ENCODE data around the gene ACOXL.
"Not testable (repeated sequence)": the region's sequence is repeated elsewhere in the genome, so short reads cannot be mapped to it uniquely, and the experiment has no call there.

ACOXL gene

GRCh38 chr2:111041398-111042202 lies 309.2 kb downstream of the ACOXL start:
- H3K27me3 ChIP-seq (replicated peaks; ENCODE audit: control insufficient read depth, insufficient read depth, low read length), result peaks cover 55% of the 10 kb centered on the region
- no peak overlapping the region for H3K4me3 ChIP-seq (ENCODE audit: low read length)
- DNase-seq (ENCODE audit: low read depth), result no peak
- H3K9ac ChIP-seq (ENCODE audit: low read length), result no peak overlapping the region
- H3K9me3 ChIP-seq (ENCODE audit: control insufficient read depth, low read length), result peaks cover under 1% of the 10 kb centered on the region
- H3K36me3 ChIP-seq (ENCODE audit: control insufficient read depth, insufficient read depth, low read length, severe bottlenecking), result no peaks in the 10 kb centered on the region
- H3K4me1 ChIP-seq (ENCODE audit: control insufficient read depth, insufficient read depth, low read length), result no peaks in the 10 kb centered on the region

GRCh38 chr2:111042261-111042660 lies 309.9 kb downstream of the ACOXL start:
- no peak for DNase-seq (ENCODE audit: low read depth)
- H3K36me3 ChIP-seq (ENCODE audit: control insufficient read depth, insufficient read depth, low read length, severe bottlenecking), result no peaks in the 10 kb centered on the region
- no peak overlapping the region for H3K9ac ChIP-seq (ENCODE audit: low read length)
- H3K9me3 ChIP-seq (ENCODE audit: control insufficient read depth, low read length), result peaks cover 3% of the 10 kb centered on the region
- no peak overlapping the region for H3K4me3 ChIP-seq (ENCODE audit: low read length)
- no peaks in the 10 kb centered on the region for H3K4me1 ChIP-seq (ENCODE audit: control insufficient read depth, insufficient read depth, low read length)
- peaks cover 52% of the 10 kb centered on the region for H3K27me3 ChIP-seq (replicated peaks; ENCODE audit: control insufficient read depth, insufficient read depth, low read length)

GRCh38 chr2:111042772-111043771 lies 310.7 kb downstream of the ACOXL start:
- H3K9me3 ChIP-seq (ENCODE audit: control insufficient read depth, low read length), result peaks cover 4% of the 10 kb centered on the region
- no peak overlapping the region for H3K9ac ChIP-seq (ENCODE audit: low read length)
- H3K4me3 ChIP-seq (ENCODE audit: low read length), result no peak overlapping the region
- no peak for DNase-seq (ENCODE audit: low read depth)
- no peaks in the 10 kb centered on the region for H3K36me3 ChIP-seq (ENCODE audit: control insufficient read depth, insufficient read depth, low read length, severe bottlenecking)
- no peaks in the 10 kb centered on the region for H3K4me1 ChIP-seq (ENCODE audit: control insufficient read depth, insufficient read depth, low read length)
- H3K27me3 ChIP-seq (replicated peaks; ENCODE audit: control insufficient read depth, insufficient read depth, low read length), result peaks cover 49% of the 10 kb centered on the region

GRCh38 chr2:111044066-111044465 lies 311.7 kb downstream of the ACOXL start:
- DNase-seq (ENCODE audit: low read depth), result no peak
- H3K4me1 ChIP-seq (ENCODE audit: control insufficient read depth, insufficient read depth, low read length), result no peaks in the 10 kb centered on the region
- no peak overlapping the region for H3K9ac ChIP-seq (ENCODE audit: low read length)
- no peak overlapping the region for H3K4me3 ChIP-seq (ENCODE audit: low read length)
- peaks cover 50% of the 10 kb centered on the region for H3K27me3 ChIP-seq (replicated peaks; ENCODE audit: control insufficient read depth, insufficient read depth, low read length)
- H3K9me3 ChIP-seq (ENCODE audit: control insufficient read depth, low read length), result peaks cover 6% of the 10 kb centered on the region
- H3K36me3 ChIP-seq (ENCODE audit: control insufficient read depth, insufficient read depth, low read length, severe bottlenecking), result no peaks in the 10 kb centered on the region

- not testable (repeated sequence) for H3K4me1 ChIP-seq (ENCODE audit: control insufficient read depth, insufficient read depth, low read length); H3K9me3 ChIP-seq (ENCODE audit: control insufficient read depth, low read length); H3K36me3 ChIP-seq (ENCODE audit: control insufficient read depth, insufficient read depth, low read length, severe bottlenecking); DNase-seq (ENCODE audit: low read depth); H3K9ac ChIP-seq (ENCODE audit: low read length); H3K4me3 ChIP-seq (ENCODE audit: low read length)
- H3K27me3 ChIP-seq (replicated peaks; ENCODE audit: control insufficient read depth, insufficient read depth, low read length), result peaks cover 57% of the 10 kb centered on the region
Measured at GRCh38 chr2:111045236-111045635, 312.9 kb downstream of the ACOXL start.

GRCh38 chr2:111045771-111046444 lies 313.5 kb downstream of the ACOXL start:
- H3K4me1 ChIP-seq (ENCODE audit: control insufficient read depth, insufficient read depth, low read length), result no peaks in the 10 kb centered on the region
- no peak for DNase-seq (ENCODE audit: low read depth)
- no peak overlapping the region for H3K9ac ChIP-seq (ENCODE audit: low read length)
- H3K27me3 ChIP-seq (replicated peaks; ENCODE audit: control insufficient read depth, insufficient read depth, low read length), result peaks cover 57% of the 10 kb centered on the region
- peaks cover 6% of the 10 kb centered on the region for H3K9me3 ChIP-seq (ENCODE audit: control insufficient read depth, low read length)
- no peaks in the 10 kb centered on the region for H3K36me3 ChIP-seq (ENCODE audit: control insufficient read depth, insufficient read depth, low read length, severe bottlenecking)
- no peak overlapping the region for H3K4me3 ChIP-seq (ENCODE audit: low read length)

GRCh38 chr2:111046670-111047069 lies 314.3 kb downstream of the ACOXL start:
- no peak overlapping the region for H3K4me3 ChIP-seq (ENCODE audit: low read length)
- no peaks in the 10 kb centered on the region for H3K4me1 ChIP-seq (ENCODE audit: control insufficient read depth, insufficient read depth, low read length)
- no peak overlapping the region for H3K9ac ChIP-seq (ENCODE audit: low read length)
- peaks cover 6% of the 10 kb centered on the region for H3K9me3 ChIP-seq (ENCODE audit: control insufficient read depth, low read length)
- DNase-seq (ENCODE audit: low read depth), result no peak
- H3K36me3 ChIP-seq (ENCODE audit: control insufficient read depth, insufficient read depth, low read length, severe bottlenecking), result no peaks in the 10 kb centered on the region
- peaks cover 49% of the 10 kb centered on the region for H3K27me3 ChIP-seq (replicated peaks; ENCODE audit: control insufficient read depth, insufficient read depth, low read length)

GRCh38 chr2:111048856-111049768 lies 316.7 kb downstream of the ACOXL start:
- Histone ChIP-seq H3K4me1 (ENCODE audit: control insufficient read depth, insufficient read depth, low read length) (no peaks in the 10 kb centered on the region), H3K36me3 (ENCODE audit: control insufficient read depth, insufficient read depth, low read length, severe bottlenecking) (no peaks in the 10 kb centered on the region), H3K27me3 (replicated peaks; ENCODE audit: control insufficient read depth, insufficient read depth, low read length) (peaks cover 54% of the 10 kb centered on the region), H3K4me3 (ENCODE audit: low read length) (no peak overlapping the region), H3K9me3 (ENCODE audit: control insufficient read depth, low read length) (peaks cover 6% of the 10 kb centered on the region), H3K9ac (ENCODE audit: low read length) (no peak overlapping the region)
- no peak for DNase-seq (ENCODE audit: low read depth)

- Histone ChIP-seq H3K4me1 (ENCODE audit: control insufficient read depth, insufficient read depth, low read length) (no peaks in the 10 kb centered on the region), H3K4me3 (ENCODE audit: low read length) (no peak overlapping the region), H3K9ac (ENCODE audit: low read length) (no peak overlapping the region), H3K27me3 (replicated peaks; ENCODE audit: control insufficient read depth, insufficient read depth, low read length) (peaks cover 59% of the 10 kb centered on the region), H3K9me3 (ENCODE audit: control insufficient read depth, low read length) (peaks cover 6% of the 10 kb centered on the region), H3K36me3 (ENCODE audit: control insufficient read depth, insufficient read depth, low read length, severe bottlenecking) (no peaks in the 10 kb centered on the region)
- DNase-seq (ENCODE audit: low read depth), result no peak
Measured at GRCh38 chr2:111049792-111050640, 317.6 kb downstream of the ACOXL start.

All from adipocyte (in vitro differentiated cells).